ENCODE measurements around the gene CABLES1.

DNA sequence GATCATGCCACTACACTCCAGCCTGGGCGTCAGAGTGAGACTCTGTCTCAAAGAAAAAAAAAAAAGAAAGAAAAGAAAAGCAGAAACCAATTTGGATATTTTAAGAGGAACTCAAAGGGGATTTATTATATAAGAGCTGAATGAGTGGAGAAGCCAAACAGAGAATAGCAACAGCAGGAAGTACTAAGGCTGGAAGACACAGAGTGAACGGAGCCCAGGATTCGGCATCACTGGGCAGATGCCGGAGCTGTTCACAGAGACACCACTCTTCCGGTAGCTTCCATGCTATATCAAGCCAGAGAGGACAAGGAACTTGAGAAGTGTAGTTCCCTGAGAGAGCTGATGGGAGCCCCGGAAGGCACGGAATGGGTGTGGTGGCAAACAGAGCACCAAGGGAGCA is 47.0 kb upstream of the CABLES1 start:
- TF ChIP-seq CTCF (IDR thresholded peaks at IDR 0.05; ENCODE audit: control extremely low read depth in 1 of 3, insufficient read depth in 1 of 3, low read depth in 1 of 3, low read length in 3 of 3) (no peak), TAF1 (IDR thresholded peaks at IDR 0.05; ENCODE audit: low read depth, low read length) (no peak), TCF12 (IDR thresholded peaks at IDR 0.05; ENCODE audit: low read depth, low read length) (no peak), ZNF274 (IDR thresholded peaks at IDR 0.05; ENCODE audit: borderline replicate concordance, extremely low read depth, low read length) (no peak), PHF8 (conservative IDR thresholded peaks at IDR 0.05; ENCODE audit: low read depth, low read length) (no peak), JUN (IDR thresholded peaks at IDR 0.05; ENCODE audit: low read depth, low read length) (no peak), YY1 (IDR thresholded peaks at IDR 0.05; ENCODE audit: low read depth, low read length) (no peak), POLR2A (IDR thresholded peaks at IDR 0.05; ENCODE audit: control extremely low read depth in 1 of 2, low read depth in 2 of 2, low read length in 2 of 2) (no peak), SRF (IDR thresholded peaks at IDR 0.05; ENCODE audit: low read depth, low read length) (no peak)
- TF ChIP-seq, protein P1, sequence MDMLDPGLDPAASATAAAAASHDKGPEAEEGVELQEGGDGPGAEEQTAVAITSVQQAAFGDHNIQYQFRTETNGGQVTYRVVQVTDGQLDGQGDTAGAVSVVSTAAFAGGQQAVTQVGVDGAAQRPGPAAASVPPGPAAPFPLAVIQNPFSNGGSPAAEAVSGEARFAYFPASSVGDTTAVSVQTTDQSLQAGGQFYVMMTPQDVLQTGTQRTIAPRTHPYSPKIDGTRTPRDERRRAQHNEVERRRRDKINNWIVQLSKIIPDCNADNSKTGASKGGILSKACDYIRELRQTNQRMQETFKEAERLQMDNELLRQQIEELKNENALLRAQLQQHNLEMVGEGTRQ (IDR thresholded peaks at IDR 0.05; ENCODE audit: low read length) = no peak
